Left ventricle myocardium inferior (tissue), 1 donor: Measurements from ENCODE around the gene TXNDC8. TPM values are rescaled to one million over a fixed set of nuclear protein-coding genes. Genes with fewer than 3 reads are reported as not detected.

Experiments used
- DNase-seq: peaks from one replicate; pipeline ENCODE4 v3.0.0-alpha.2; 2020
- H3K27ac ChIP-seq: fragments of 200-600 bp; replicated peaks from 2 replicates; pipeline ENCODE4 v1.8.0; 2021
- H3K27me3 ChIP-seq: fragments of 200-600 bp; 2 replicates; pipeline ENCODE4 v1.8.0; 2021; ENCODE audit warnings: low read depth
- H3K36me3 ChIP-seq: fragments of 200-600 bp; 2 replicates; pipeline ENCODE4 v1.8.0; 2021
- H3K4me1 ChIP-seq: fragments of 200-600 bp; 2 replicates; pipeline ENCODE4 v1.8.0; 2021
- H3K4me3 ChIP-seq: fragments of 200-600 bp; 2 replicates; pipeline ENCODE4 v1.8.0; 2021; ENCODE audit warnings: mild to moderate bottlenecking, moderate library complexity
- H3K9me3 ChIP-seq: fragments of 200-600 bp; replicated peaks from 2 replicates; pipeline ENCODE4 v1.8.0; 2021
- CTCF ChIP-seq: fragments of 200-600 bp; IDR thresholded peaks from 2 replicates; pipeline ENCODE4 v1.8.0; 2021; ENCODE audit warnings: antibody characterized with exemption, mild to moderate bottlenecking, borderline replicate concordance
- intact Hi-C: fragments of 100-400 bp; cut with micrococcal nuclease; formaldehyde crosslinking; loops from one replicate; pipeline ENCODE4 v1.11.0; 2022
- total RNA-seq: library from RNA; stranded (reverse); fragmentation: NEBNext Ultra II Directional; extraction: Animal tissue kit (Norgen Biotek cat#: 25700); gene quantifications from one replicate; pipeline ENCODE4 v1.2.1, GENCODE V29; 2021
- donor health status: DM: no; HTN: yes; CAD: no; lungs with severe emphysema.

The TXNDC8 gene
- total RNA-seq, 1 donor from 2014 or later = not detected

GRCh38 chr9:110303133-110303532 is 34.5 kb downstream of the TXNDC8 start:
- Histone ChIP-seq H3K27ac (no peak overlapping the region), H3K9me3 (no peaks in the 10 kb centered on the region)
- no peak for TF ChIP-seq CTCF

GRCh38 chr9:110298043-110298605 is 39.5 kb downstream of the TXNDC8 start:
- intact Hi-C loops = no loop called here
- no peaks in the 10 kb centered on the region for H3K9me3 ChIP-seq
- H3K27ac ChIP-seq = no peak overlapping the region
- H3K27me3 ChIP-seq = peaks cover 5% of the 10 kb centered on the region
- no peaks in the 10 kb centered on the region for H3K36me3 ChIP-seq
- no peak overlapping the region for H3K4me3 ChIP-seq
- no peak for DNase-seq
- no peak for TF ChIP-seq CTCF
- H3K4me1 ChIP-seq = no peaks in the 10 kb centered on the region

More at GRCh38 chr9:110303133-110303532, 34.5 kb downstream of the TXNDC8 start:
- Histone ChIP-seq H3K36me3 (no peaks in the 10 kb centered on the region), H3K4me3 (no peak overlapping the region), H3K4me1 (no peaks in the 10 kb centered on the region), H3K27me3 (no peaks in the 10 kb centered on the region)
- intact Hi-C loops = no loop called here
- no peak for DNase-seq

GRCh38 chr9:110293248-110293647 is 44.4 kb downstream of the TXNDC8 start:
- H3K27ac ChIP-seq = no peak overlapping the region
- TF ChIP-seq CTCF = no peak

GRCh38 chr9:110291921-110292557 is 45.6 kb downstream of the TXNDC8 start:
- Histone ChIP-seq H3K4me3 (no peak overlapping the region), H3K4me1 (no peaks in the 10 kb centered on the region), H3K27ac (no peak overlapping the region), H3K27me3 (peaks cover 8% of the 10 kb centered on the region), H3K9me3 (no peaks in the 10 kb centered on the region), H3K36me3 (no peaks in the 10 kb centered on the region)
- DNase-seq = no peak
- intact Hi-C loops = no loop called here
- TF ChIP-seq CTCF = no peak

More at GRCh38 chr9:110293248-110293647, 44.4 kb downstream of the TXNDC8 start:
- Histone ChIP-seq H3K4me3 (no peak overlapping the region), H3K9me3 (no peaks in the 10 kb centered on the region), H3K36me3 (no peaks in the 10 kb centered on the region), H3K4me1 (no peaks in the 10 kb centered on the region), H3K27me3 (peaks cover 13% of the 10 kb centered on the region)
- intact Hi-C loops = no loop called here
- DNase-seq = no peak

- intact Hi-C loops = no loop called here
- Histone ChIP-seq H3K27me3 (peaks cover 8% of the 10 kb centered on the region), H3K36me3 (no peaks in the 10 kb centered on the region), H3K9me3 (no peaks in the 10 kb centered on the region), H3K27ac (no peak overlapping the region), H3K4me1 (no peaks in the 10 kb centered on the region), H3K4me3 (no peak overlapping the region)
- no peak for DNase-seq
- TF ChIP-seq CTCF = no peak
Measured at GRCh38 chr9:110290001-110290400, 47.7 kb downstream of the TXNDC8 start.
